Motor neuron (in vitro differentiated cells): ENCODE measurements around the gene CDC42SE2. TPM values are rescaled to one million over a fixed set of nuclear protein-coding genes. Genes with fewer than 3 reads are reported as not detected.
"Not testable (repeated sequence)": the region's sequence is repeated elsewhere in the genome, so short reads cannot be mapped to it uniquely, and the experiment has no call there.

Experiments
- ATAC-seq, 8 experiments: fragments of 200-7000 bp; cut with Tn5 transposase; replicated peaks in 6 of 8; 2 replicates each; pipeline ENCODE4 v1.8.0; 2021; ENCODE audit warnings: mild to moderate bottlenecking in 8 of 8, moderate library complexity in 8 of 8
- H3K27ac ChIP-seq, 2 donors: fragments of 250-450 bp; sonication (Bioruptor Pico); 2 replicates each; pipeline ENCODE4 v1.9.0; 2021; ENCODE audit warnings: antibody characterized with exemption in 2 of 2, mild to moderate bottlenecking in 2 of 2, moderate library complexity in 1 of 2
- H3K4me1 ChIP-seq, 2 donors: fragments of 250-450 bp; sonication (Bioruptor Pico); replicated peaks in 1 of 2; 2 replicates each; pipeline ENCODE4 v1.6.1; 2021; ENCODE audit warnings: antibody characterized with exemption in 2 of 2, mild to moderate bottlenecking in 2 of 2, moderate library complexity in 1 of 2
- H3K4me3 ChIP-seq, 5 donors: fragments of 250-450 bp; sonication (Bioruptor Pico); 2 replicates each; pipeline ENCODE4 v1.9.0; 2021; ENCODE audit warnings: antibody characterized with exemption in 5 of 5, mild to moderate bottlenecking in 5 of 5, moderate library complexity in 4 of 5
- WGBS, 10 experiments: fragments of 450-650 bp; shearing (Covaris generic); methylation state at CpG; one replicate each; pipeline ENCODE4 v1.0.0; 2022; 5-methylcytosine and 5-hydroxymethylcytosine counted together
- in situ Hi-C, 9 experiments: fragments of 400-800 bp; cut with MboI; loops; one replicate each; pipeline ENCODE4 v1.15.0; 2021; ENCODE audit warnings: low sequenced_read_pairs in 9 of 9, low pct_unique_long_range_greater_than_20kb in 2 of 9; ENCODE audit not compliant: unreplicated experiment in 9 of 9
- total RNA-seq, 8 experiments: library from RNA; unstranded; fragments of 300-600 nt; gene quantifications; 2 replicates each; pipeline versions ENCODE4 v1.2.3 to v1.2.4, GENCODE V29; 2022

Gene CDC42SE2
- total RNA-seq, 8 experiments from 2014 or later: 16.8 to 38.0 (median 27.3) TPM

- ATAC-seq: no peak
- in situ Hi-C loops: no loop called here
- Histone ChIP-seq H3K4me3 (no peak overlapping the region), H3K27ac (no peak overlapping the region), H3K4me1 (peaks cover 11 to 13% of the 10 kb centered on the region in 2 donors)
- 0 to 68% (median 47%) methylated on average over 1 to 2 of the region's 2 CpGs for WGBS, 10 experiments
Measured at GRCh38 chr5:131321066-131321465, 57.2 kb downstream of the CDC42SE2 start.

GRCh38 chr5:131322926-131323325 lies 59.1 kb downstream of the CDC42SE2 start:
- ATAC-seq: no peak
- no peak overlapping the region for H3K4me3 ChIP-seq
- WGBS, 10 experiments: 66 to 100% (median 86%) methylated on average over 2 to 4 of the region's 4 CpGs; no CpG with 5 or more reads in 2 of the 10 experiments
- no peak overlapping the region for H3K27ac ChIP-seq
- in situ Hi-C loops: no loop called here
- peaks cover 11 to 13% of the 10 kb centered on the region in 2 donors for H3K4me1 ChIP-seq

GRCh38 chr5:131323378-131323777 lies 59.5 kb downstream of the CDC42SE2 start:
- Histone ChIP-seq H3K4me1 (peaks cover 11 to 13% of the 10 kb centered on the region in 2 donors), H3K27ac (no peak overlapping the region), H3K4me3 (no peak overlapping the region)
- no peak for ATAC-seq
- in situ Hi-C loops: no loop called here

- peaks cover 11 to 13% of the 10 kb centered on the region in 2 donors for H3K4me1 ChIP-seq
- no peak overlapping the region for H3K4me3 ChIP-seq
- WGBS, 10 experiments: 0 to 50% (median 20%) methylated on average over 1 of the region's 1 CpG; no CpG with 5 or more reads in 3 of the 10 experiments
- in situ Hi-C loops: no loop called here
- peak overlapping the region in 1 of 2 donors; percentile 37 for H3K27ac ChIP-seq
- peak in 7 of 8 experiments; percentile 44 to 97 (median 81) for ATAC-seq
Measured at GRCh38 chr5:131324303-131324702, 60.5 kb downstream of the CDC42SE2 start.

- H3K27ac ChIP-seq: no peak overlapping the region
- H3K4me1 ChIP-seq: peaks cover 5 to 9% of the 10 kb centered on the region in 2 donors
- in situ Hi-C loops: no loop called here
- H3K4me3 ChIP-seq: no peak overlapping the region
- WGBS, 10 experiments: 62 to 100% (median 93%) methylated on average over 1 to 3 of the region's 3 CpGs
- peak in 1 of 8 experiments; percentile 32 for ATAC-seq
Measured at GRCh38 chr5:131328536-131329285, 64.9 kb downstream of the CDC42SE2 start.

- Histone ChIP-seq H3K27ac (no peak overlapping the region), H3K4me1 (peaks cover 5% of the 10 kb centered on the region in 2 donors), H3K4me3 (no peak overlapping the region)
- no peak for ATAC-seq
- in situ Hi-C loops: no loop called here
- 63 to 100% (median 89%) methylated on average over 1 to 2 of the region's 2 CpGs for WGBS, 10 experiments
Measured at GRCh38 chr5:131329286-131329560, 65.4 kb downstream of the CDC42SE2 start.

GRCh38 chr5:131330031-131330430 lies 66.2 kb downstream of the CDC42SE2 start:
- WGBS, 10 experiments: 40 to 100% (median 92%) methylated on average over 1 to 5 of the region's 5 CpGs; no CpG with 5 or more reads in 1 of the 10 experiments
- ATAC-seq: no peak
- Histone ChIP-seq H3K27ac (no peak overlapping the region), H3K4me1 (no peaks in the 10 kb centered on the region), H3K4me3 (no peak overlapping the region)
- in situ Hi-C loops: no loop called here

- H3K4me3 ChIP-seq, H3K4me1 ChIP-seq, H3K27ac ChIP-seq, in situ Hi-C loops, ATAC-seq: not testable (repeated sequence)
- 100% methylated on average over 1 of the region's 4 CpGs; no CpG with 5 or more reads in 9 of the 10 experiments for WGBS, 10 experiments
Measured at GRCh38 chr5:131335756-131336155, 71.9 kb downstream of the CDC42SE2 start.

- WGBS, 10 experiments: 79 to 100% (median 97%) methylated on average over 4 to 11 of the region's 12 CpGs
- H3K4me3 ChIP-seq, in situ Hi-C loops, H3K27ac ChIP-seq, ATAC-seq, H3K4me1 ChIP-seq: not testable (repeated sequence)
Measured at GRCh38 chr5:131336801-131337200, 72.9 kb downstream of the CDC42SE2 start.

- H3K4me1 ChIP-seq, H3K27ac ChIP-seq, H3K4me3 ChIP-seq, in situ Hi-C loops, ATAC-seq: not testable (repeated sequence)
- 93 to 100% (median 98%) methylated on average over 2 to 15 of the region's 27 CpGs; no CpG with 5 or more reads in 4 of the 10 experiments for WGBS, 10 experiments
Measured at GRCh38 chr5:131337240-131338050, 73.6 kb downstream of the CDC42SE2 start.

GRCh38 chr5:131338051-131338453 lies 74.2 kb downstream of the CDC42SE2 start:
- Histone ChIP-seq H3K4me1 (no peaks in the 10 kb centered on the region), H3K27ac (no peak overlapping the region), H3K4me3 (no peak overlapping the region)
- 100% methylated on average over 1 to 4 of the region's 4 CpGs; no CpG with 5 or more reads in 2 of the 10 experiments for WGBS, 10 experiments
- in situ Hi-C loops: no loop called here
- no peak for ATAC-seq

GRCh38 chr5:131344288-131344687 lies 80.4 kb downstream of the CDC42SE2 start:
- H3K4me3 ChIP-seq, in situ Hi-C loops, H3K27ac ChIP-seq, H3K4me1 ChIP-seq, ATAC-seq: not testable (repeated sequence)
- 89 to 100% (median 94%) methylated on average over 1 to 8 of the region's 9 CpGs; no CpG with 5 or more reads in 5 of the 10 experiments for WGBS, 10 experiments

GRCh38 chr5:131346204-131346603 lies 82.4 kb downstream of the CDC42SE2 start:
- ATAC-seq, in situ Hi-C loops, H3K4me1 ChIP-seq, H3K4me3 ChIP-seq, H3K27ac ChIP-seq: not testable (repeated sequence)
- 80 to 100% (median 100%) methylated on average over 1 to 2 of the region's 3 CpGs; no CpG with 5 or more reads in 2 of the 10 experiments for WGBS, 10 experiments
